H1 (cell line): ENCODE results near the gene PDLIM3. TPM values are rescaled to one million over a fixed set of nuclear protein-coding genes. Genes with fewer than 3 reads are reported as not detected.

Experiments
- CTCF ChIA-PET: fragments of 300-600 bp; sonication (Branson Sonifier 250); formaldehyde crosslinking; loops from one replicate; lab custom pipeline; 2021; ENCODE audit not compliant: partially characterized antibody; lab: Charles Lee
- POLR2A ChIA-PET: fragments of 300-600 bp; sonication (Branson Sonifier 250); formaldehyde crosslinking; loops from one replicate; lab custom pipeline; 2021; ENCODE audit warnings: inconsistent platforms; ENCODE audit not compliant: partially characterized antibody; lab: Charles Lee
- DNase-seq, 2 experiments: peaks; one replicate each; pipeline versions ENCODE4 v3.0.0 to v3.0.0-alpha.2; 2010 to 2022; ENCODE audit warnings: low spot score in 2 of 2, low read depth in 1 of 2, mixed read lengths in 1 of 2
- FAIRE-seq: peaks from 2 replicates; lab custom pipeline; 2011; peaks lifted over from hg19 to GRCh38; lab: Jason Lieb, UNC
- H2AFZ ChIP-seq: 2 replicates; pipeline ENCODE4 v1.8.1; 2012; ENCODE audit warnings: low read length, inconsistent platforms
- H2AK5ac ChIP-seq: 2 replicates; pipeline ENCODE4 v1.6.1; 2013; ENCODE audit warnings: low read depth, low read length
- H2BK120ac ChIP-seq: replicated peaks from 2 replicates; pipeline ENCODE3; 2013; ENCODE audit warnings: low read depth, low read length, inconsistent platforms
- H2BK12ac ChIP-seq: 2 replicates; pipeline ENCODE4 v1.6.1; 2013; ENCODE audit warnings: low read depth, low read length
- H2BK15ac ChIP-seq: 2 replicates; pipeline ENCODE4 v1.6.1; 2013; ENCODE audit warnings: low read length
- H2BK20ac ChIP-seq: 2 replicates; pipeline ENCODE4 v1.6.1; 2013; ENCODE audit warnings: low read length
- H2BK5ac ChIP-seq: 2 replicates; pipeline ENCODE4 v1.6.1; 2013; ENCODE audit warnings: low read depth, low read length
- H3K14ac ChIP-seq: 2 replicates; pipeline ENCODE4 v1.6.1; 2013; ENCODE audit warnings: inconsistent platforms; ENCODE audit not compliant: insufficient read length
- H3K18ac ChIP-seq: 2 replicates; pipeline ENCODE4 v1.6.1; 2013; ENCODE audit warnings: low read length; ENCODE audit errors: extremely low read depth
- H3K23ac ChIP-seq: 2 replicates; pipeline ENCODE4 v1.6.1; 2013; ENCODE audit warnings: inconsistent platforms; ENCODE audit not compliant: insufficient read length
- H3K23me2 ChIP-seq: 2 replicates; pipeline ENCODE4 v1.6.1; 2013; ENCODE audit warnings: low read depth, low read length
- H3K27ac ChIP-seq: 2 replicates; pipeline ENCODE4 v1.6.1; 2011; ENCODE audit warnings: low read depth, low read length, inconsistent platforms
- H3K27me3 ChIP-seq, 4 experiments: replicated peaks in 1 of 4; 1 replicate in 1 of 4; 2 replicates in 3 of 4; pipeline versions ENCODE4 v1.6.1 to v1.8.1; 2011 to 2013; ENCODE audit warnings: low read length in 3 of 4, mild to moderate bottlenecking in 3 of 4, inconsistent platforms in 2 of 4, mixed read lengths in 2 of 4, moderate library complexity in 1 of 4; ENCODE audit not compliant: control insufficient read depth in 3 of 4, insufficient read depth in 3 of 4; ENCODE audit errors: extremely low read depth in 1 of 4
- H3K36me3 ChIP-seq, 4 experiments: 2 replicates each; pipeline versions ENCODE4 v1.6.1 to v1.8.1; 2011 to 2013; ENCODE audit warnings: mild to moderate bottlenecking in 4 of 4, low read length in 3 of 4, moderate library complexity in 2 of 4, control low read depth in 1 of 4, inconsistent platforms in 1 of 4; ENCODE audit not compliant: insufficient read depth in 4 of 4, control insufficient read depth in 2 of 4
- H3K4ac ChIP-seq: replicated peaks from 2 replicates; pipeline ENCODE3; 2013; ENCODE audit warnings: low read length, low read depth, mixed read lengths, inconsistent platforms; ENCODE audit not compliant: insufficient read length
- H3K4me1 ChIP-seq, 4 experiments: replicated peaks in 1 of 4; 1 replicate in 1 of 4; 2 replicates in 3 of 4; pipeline versions ENCODE4 v1.6.1 to v1.8.1; 2011 to 2013; ENCODE audit warnings: low read length in 3 of 4, inconsistent platforms in 2 of 4, mixed read lengths in 1 of 4; ENCODE audit not compliant: insufficient read depth in 4 of 4, control insufficient read depth in 3 of 4
- H3K4me2 ChIP-seq, 2 experiments: 2 replicates each; pipeline versions ENCODE4 v1.6.1 to v1.8.1; 2011 to 2013; ENCODE audit warnings: low read depth in 2 of 2, low read length in 2 of 2, control low read depth in 1 of 2, inconsistent platforms in 1 of 2, mild to moderate bottlenecking in 1 of 2; ENCODE audit not compliant: insufficient read depth in 1 of 2
- H3K4me3 ChIP-seq, 4 experiments: fragments of 200-600, 300-600 bp in 1 of 4; sonication (generic), shearing (Covaris generic), sonication (Bioruptor Twin) in 1 of 4; 2 replicates each; pipeline versions ENCODE4 v1.5.1 to v1.8.1; 2011 to 2016; ENCODE audit warnings: low read length in 4 of 4, low read depth in 3 of 4, control low read depth in 2 of 4, inconsistent platforms in 2 of 4, mild to moderate bottlenecking in 2 of 4, mixed read lengths in 1 of 4, moderate library complexity in 1 of 4; ENCODE audit not compliant: insufficient read depth in 2 of 4; ENCODE audit errors: extremely low read depth in 1 of 4
- H3K56ac ChIP-seq: replicated peaks from 2 replicates; pipeline ENCODE3; 2013; ENCODE audit warnings: low read depth, mild to moderate bottlenecking, mixed read lengths, low read length, inconsistent platforms; ENCODE audit not compliant: insufficient read length
- H3K79me1 ChIP-seq: 2 replicates; pipeline ENCODE4 v1.6.1; 2013; ENCODE audit warnings: low read depth, low read length, control low read depth
- H3K79me2 ChIP-seq, 2 experiments: 2 replicates each; pipeline versions ENCODE4 v1.6.1 to v1.8.1; 2012 to 2013; ENCODE audit warnings: low read length in 2 of 2, mild to moderate bottlenecking in 2 of 2, inconsistent platforms in 1 of 2; ENCODE audit not compliant: insufficient read depth in 2 of 2, control insufficient read depth in 1 of 2
- H3K9ac ChIP-seq, 4 experiments: replicated peaks in 1 of 4; 1 replicate in 1 of 4; 2 replicates in 3 of 4; pipeline versions ENCODE4 v1.6.1 to v1.8.1; 2011 to 2013; ENCODE audit warnings: low read depth in 3 of 4, low read length in 3 of 4, control low read depth in 2 of 4, mild to moderate bottlenecking in 2 of 4, moderate library complexity in 2 of 4, inconsistent platforms in 1 of 4; ENCODE audit errors: extremely low read depth in 1 of 4
- H3K9me3 ChIP-seq, 2 experiments: 2 replicates each; pipeline versions ENCODE4 v1.6.1 to v1.8.1; 2012 to 2013; ENCODE audit warnings: mild to moderate bottlenecking in 2 of 2, moderate library complexity in 2 of 2, control low read depth in 1 of 2, inconsistent platforms in 1 of 2, low read depth in 1 of 2, low read length in 1 of 2, mixed read lengths in 1 of 2; ENCODE audit not compliant: insufficient read depth in 2 of 2
- H4K20me1 ChIP-seq, 2 experiments: replicated peaks in 1 of 2; 2 replicates each; pipeline versions ENCODE3 to v1.8.1; 2011 to 2013; ENCODE audit warnings: inconsistent platforms in 2 of 2, low read length in 2 of 2, mild to moderate bottlenecking in 1 of 2; ENCODE audit not compliant: insufficient read depth in 2 of 2, control insufficient read depth in 1 of 2
- H4K5ac ChIP-seq: 2 replicates; pipeline ENCODE4 v1.6.1; 2013; ENCODE audit warnings: low read length, low read depth, mixed read lengths, inconsistent platforms; ENCODE audit not compliant: insufficient read length
- H4K8ac ChIP-seq: 2 replicates; pipeline ENCODE4 v1.8.0; 2013; ENCODE audit warnings: mild to moderate bottlenecking, moderate library complexity, low read length, inconsistent platforms; ENCODE audit not compliant: insufficient read depth; ENCODE audit errors: extremely low read depth
- H4K91ac ChIP-seq: replicated peaks from 2 replicates; pipeline ENCODE3; 2013; ENCODE audit warnings: low read length, mixed read lengths, inconsistent platforms; ENCODE audit not compliant: insufficient read length
- CBX8 ChIP-seq: fragments of 300-800, 300-1000 bp; sonication (generic); IDR thresholded peaks from 2 replicates; pipeline ENCODE4 v1.7.1; 2016; ENCODE audit warnings: low read depth, low read length, borderline replicate concordance
- SIRT6 ChIP-seq: IDR thresholded peaks from one replicate; pipeline ENCODE4 v1.7.1; 2012; ENCODE audit warnings: low read length, inconsistent platforms
- whole genome bisulfite sequencing, 2 experiments: shearing (Covaris generic) in 1 of 2; methylation state at CpG; one replicate each; pipeline versions ENCODE4 v1.1.6 to v1.1.7; 2013 to 2015; ENCODE audit warnings: low lambda C conversion rate in 2 of 2, mixed read lengths in 2 of 2, inconsistent platforms in 1 of 2, low coverage in 1 of 2, missing lambda C conversion rate in 1 of 2; ENCODE audit not compliant: insufficient replicate concordance in 2 of 2, insufficient coverage in 1 of 2, insufficient read length in 1 of 2; ENCODE audit errors: extremely low coverage in 1 of 2, missing lambda C conversion rate in 1 of 2; 5-methylcytosine and 5-hydroxymethylcytosine counted together
- polyA plus RNA-seq, 7 experiments: library from polyadenylated mRNA; depleted of rRNA in 3 of 7; stranded (reverse) in 5 of 7; unstranded in 2 of 7; fragments of >200 nt in 5 of 7; fragments of 200-250 nt in 2 of 7; gene quantifications; 1 replicate in 5 of 7; 2 replicates in 1 of 7; 4 replicates in 1 of 7; pipeline versions ENCODE4 v1.2.1 to v1.2.3, GENCODE V29; 2011 to 2013; ENCODE audit warnings: missing spikeins in 2 of 7, mixed read lengths in 2 of 7
- total RNA-seq: library from RNA; stranded (reverse); fragmentation: NEBNext Ultra II Directional; extraction: Animal tissue kit (Norgen Biotek cat#: 25700); gene quantifications from 2 replicates; pipeline ENCODE4 v1.2.1, GENCODE V29; 2021
- TF ChIP-seq, protein P1 (sequence below): IDR thresholded peaks from 2 replicates; pipeline ENCODE4 v1.6.1; 2012; ENCODE audit warnings: inconsistent platforms

The PDLIM3 gene
- total and polyA plus RNA-seq, 2 of the 8 experiments (the other 6 are each of a cell fraction or from before 2014, with no cell fraction given): 7.6 to 8.1 TPM

DNA sequence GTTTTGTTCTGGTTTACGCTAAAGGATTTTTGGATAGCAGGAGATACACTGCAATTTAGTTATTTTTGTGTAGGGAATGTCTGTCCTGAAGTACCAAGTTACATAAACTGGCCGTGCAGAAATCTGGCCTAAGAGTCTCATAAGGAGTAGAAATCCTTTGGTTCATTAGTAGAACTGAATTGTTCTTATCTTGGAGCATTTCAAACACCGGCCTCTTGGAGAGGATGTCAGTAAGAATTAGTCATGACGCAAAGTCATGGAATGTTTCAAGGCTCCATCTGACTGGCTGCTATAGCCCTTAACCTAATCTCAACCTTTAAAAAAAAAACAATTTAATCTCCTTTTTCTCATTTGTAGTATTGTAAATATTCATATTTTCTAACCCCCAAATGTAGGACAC, 15.2 kb downstream of the PDLIM3 start:
- Histone ChIP-seq H3K9me3 (no peaks in the 10 kb centered on the region), H3K14ac (no peak overlapping the region), H3K4me1 (no peaks in the 10 kb centered on the region), H3K27me3 (no peaks in the 10 kb centered on the region), H2BK5ac (no peak overlapping the region), H2BK15ac (no peak overlapping the region), H3K9ac (no peak overlapping the region), H3K18ac (no peak overlapping the region), H2BK12ac (no peak overlapping the region), H2BK20ac (no peak overlapping the region), H2BK120ac (no peak overlapping the region), H3K79me2 (no peaks in the 10 kb centered on the region), H2AK5ac (no peak overlapping the region), H3K23ac (no peak overlapping the region), H4K8ac (no peak overlapping the region), H4K20me1 (no peaks in the 10 kb centered on the region), H2AFZ (no peak overlapping the region), H3K79me1 (no peaks in the 10 kb centered on the region), H3K36me3 (no peaks in the 10 kb centered on the region; a peak in 1 of 8 replicates), H4K91ac (no peak overlapping the region), H3K56ac (no peak overlapping the region), H3K4me2 (no peak overlapping the region), H3K23me2 (no peaks in the 10 kb centered on the region), H3K4ac (no peak overlapping the region), H3K4me3 (no peak overlapping the region), H3K27ac (no peak overlapping the region), H4K5ac (no peak overlapping the region)
- DNase-seq (no peak), FAIRE-seq (no peak)
- 91% methylated on average over 4 of the region's 4 CpGs; no CpG with 5 or more reads in 1 of the 2 experiments for WGBS, 2 experiments
- POLR2A ChIA-PET: no interaction called here
- TF ChIP-seq CBX8: no peak
- TF ChIP-seq SIRT6: no peak
- TF ChIP-seq, protein P1, sequence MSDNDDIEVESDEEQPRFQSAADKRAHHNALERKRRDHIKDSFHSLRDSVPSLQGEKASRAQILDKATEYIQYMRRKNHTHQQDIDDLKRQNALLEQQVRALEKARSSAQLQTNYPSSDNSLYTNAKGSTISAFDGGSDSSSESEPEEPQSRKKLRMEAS: no peak
- CTCF ChIA-PET: interaction anchor here (1.8 to 2.5 kb wide), 2 partner anchors 8 to 78 kb away, joined by 4 to 5 read pairs; no protein-coding TSS in a partner anchor
